H4 (cell line): ENCODE results near the gene UBE2V1. TPM values are rescaled to one million over a fixed set of nuclear protein-coding genes. Genes with fewer than 3 reads are reported as not detected.
"Not testable (repeated sequence)": the region's sequence is repeated elsewhere in the genome, so short reads cannot be mapped to it uniquely, and the experiment has no call there.

ENCODE experiments used
- DNase-seq: peaks from one replicate; pipeline ENCODE4 v3.0.0-alpha.2; 2015; ENCODE audit warnings: low spot score
- total RNA-seq: library from RNA; depleted of rRNA; stranded (reverse); fragments of >200 nt; shearing (Covaris generic); gene quantifications from 2 replicates; pipeline ENCODE4 v1.2.3, GENCODE V29; 2014

The UBE2V1 gene
- total RNA-seq, 1 experiment from 2014 or later: 81.7 TPM

DNA sequence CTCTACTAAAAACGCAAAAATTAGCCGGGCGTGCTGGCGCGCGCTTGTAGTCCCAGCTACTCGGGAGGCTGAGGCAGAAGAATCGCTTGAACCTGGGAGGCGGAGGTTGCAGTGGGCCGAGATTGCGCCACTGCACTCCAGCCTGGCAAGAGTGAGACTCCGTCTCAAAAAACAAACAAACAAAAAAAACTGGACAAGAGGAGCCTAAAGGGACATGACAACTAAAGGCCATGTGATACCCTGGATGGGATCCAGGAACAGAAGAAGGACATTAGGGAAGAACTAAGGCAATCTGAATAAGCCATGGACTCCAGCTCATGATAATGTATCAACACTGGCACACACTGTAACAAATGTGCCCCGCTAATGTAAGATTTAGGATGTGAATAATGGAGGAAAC, 24.8 kb upstream of the UBE2V1 start:
- not testable (repeated sequence) for DNase-seq

DNA sequence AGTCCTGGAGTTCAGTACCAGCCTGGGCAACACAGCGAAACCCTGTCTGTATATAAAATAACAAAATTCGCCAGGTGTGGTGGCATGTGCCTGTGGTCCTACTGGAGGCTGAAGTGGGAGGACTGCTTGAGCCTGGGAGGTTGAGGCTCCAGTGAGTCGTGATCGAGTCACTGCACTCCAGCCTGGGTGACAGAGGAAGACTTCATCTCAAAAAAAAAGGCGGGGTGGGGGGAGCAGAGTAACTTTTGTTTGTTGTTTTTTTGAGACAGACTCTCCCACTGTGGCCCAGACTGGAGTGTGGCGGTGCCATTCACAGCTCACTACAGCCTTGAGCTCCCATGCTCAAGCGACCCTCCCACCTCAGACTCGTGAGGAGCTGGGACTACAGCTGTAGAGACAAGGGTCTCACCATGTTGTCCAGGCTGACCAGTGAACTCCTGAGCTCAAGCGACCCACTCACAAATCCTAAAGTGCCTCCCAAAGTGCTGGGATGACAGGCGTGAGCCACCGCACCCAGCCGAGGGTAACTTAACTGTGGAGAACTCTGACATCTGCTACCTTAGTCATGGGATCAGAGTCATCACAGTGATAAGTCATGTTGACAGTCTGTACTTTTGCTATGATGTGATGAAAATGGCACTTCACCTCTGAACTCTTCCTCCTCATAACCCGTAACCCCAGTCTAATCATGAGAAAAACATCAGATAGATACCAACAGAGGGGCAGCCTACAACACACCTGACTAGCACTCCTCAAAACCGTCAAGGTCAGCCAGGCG, 24.1 kb upstream of the UBE2V1 start:
- DNase-seq: no peak

DNA sequence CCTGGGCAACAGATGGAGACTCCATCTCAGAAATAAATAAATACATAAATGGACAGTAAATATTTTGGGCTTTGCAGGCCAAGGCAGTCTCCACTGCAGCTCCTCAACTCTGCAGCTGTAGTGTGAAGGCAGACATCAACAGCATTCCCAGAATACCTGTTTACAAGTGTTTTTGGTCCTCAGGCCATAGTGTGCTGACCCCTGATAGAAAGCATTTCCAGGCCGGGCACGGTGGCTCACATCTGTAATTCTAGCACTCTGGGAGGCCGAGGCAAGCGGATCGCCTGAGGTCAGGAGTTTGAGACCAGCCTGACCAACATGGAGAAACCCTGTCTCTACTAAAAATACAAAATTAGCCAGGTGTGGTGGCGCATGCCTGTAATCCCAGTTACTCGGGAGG, 22.2 kb upstream of the UBE2V1 start:
- DNase-seq: not testable (repeated sequence)

DNA sequence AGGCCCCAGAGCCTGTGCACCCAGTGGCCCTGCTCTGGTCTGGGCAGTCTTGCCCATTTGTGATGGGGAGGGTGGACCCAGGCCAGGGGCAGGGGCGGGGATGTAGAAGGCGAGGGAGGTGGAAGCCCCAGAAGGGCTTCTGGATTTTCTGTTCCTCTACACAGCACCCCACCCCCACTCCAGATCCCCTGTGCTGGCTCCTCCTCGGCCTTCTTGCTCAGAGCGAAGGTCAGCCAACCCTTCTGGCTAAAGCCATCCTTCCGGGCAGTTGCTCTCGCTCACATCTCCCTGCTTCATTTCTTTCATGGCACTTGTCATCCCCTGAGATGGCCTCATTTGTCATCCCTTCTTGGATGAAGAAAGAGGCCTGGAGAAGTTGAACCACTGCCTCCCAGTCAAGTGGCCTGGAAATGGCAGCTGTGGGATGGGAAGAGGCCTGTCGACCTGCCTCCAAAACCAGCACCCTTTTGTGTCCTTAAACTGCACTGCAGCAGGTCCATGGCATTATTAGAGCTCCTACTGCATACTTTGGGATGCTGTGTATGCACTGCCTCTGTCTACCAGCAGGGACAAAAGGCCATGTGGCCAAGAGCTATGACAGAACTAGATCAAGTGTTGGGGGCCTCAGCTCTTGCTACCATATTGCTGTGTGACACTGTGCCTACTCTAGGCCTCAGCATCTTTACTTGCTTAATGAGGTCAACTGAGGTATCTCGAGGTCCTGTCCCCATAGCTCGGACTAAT, 20.7 kb upstream of the UBE2V1 start:
- DNase-seq: no peak

GRCh38 chr20:50133041-50133440, 20.1 kb upstream of the UBE2V1 start:
- DNase-seq: no peak

DNA sequence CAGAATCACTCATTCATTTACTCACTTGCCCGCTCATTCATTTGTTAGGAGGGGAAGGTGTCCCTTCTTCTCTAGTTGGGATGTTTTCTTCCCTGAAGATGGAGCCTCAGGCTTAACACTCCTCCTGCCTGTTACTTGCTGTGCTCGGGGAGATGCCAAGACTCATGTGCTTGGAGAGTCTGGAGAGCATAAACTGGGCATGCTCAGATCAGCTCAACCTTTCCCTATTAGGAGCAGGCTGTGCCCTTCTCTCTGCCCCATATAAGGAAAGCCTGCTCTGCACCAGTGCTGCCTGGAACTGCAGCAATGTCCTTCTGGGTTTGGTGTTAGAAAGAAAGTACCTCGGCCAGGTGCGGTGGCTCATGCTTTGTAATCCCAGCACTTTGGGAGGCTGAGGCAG, 18.0 kb upstream of the UBE2V1 start:
- DNase-seq: no peak

GRCh38 chr20:50130356-50130723, 17.4 kb upstream of the UBE2V1 start:
- DNase-seq: no peak

GRCh38 chr20:50129662-50130355, 16.9 kb upstream of the UBE2V1 start:
- no peak for DNase-seq

GRCh38 chr20:50128520-50128905, 15.6 kb upstream of the UBE2V1 start:
- no peak for DNase-seq

DNA sequence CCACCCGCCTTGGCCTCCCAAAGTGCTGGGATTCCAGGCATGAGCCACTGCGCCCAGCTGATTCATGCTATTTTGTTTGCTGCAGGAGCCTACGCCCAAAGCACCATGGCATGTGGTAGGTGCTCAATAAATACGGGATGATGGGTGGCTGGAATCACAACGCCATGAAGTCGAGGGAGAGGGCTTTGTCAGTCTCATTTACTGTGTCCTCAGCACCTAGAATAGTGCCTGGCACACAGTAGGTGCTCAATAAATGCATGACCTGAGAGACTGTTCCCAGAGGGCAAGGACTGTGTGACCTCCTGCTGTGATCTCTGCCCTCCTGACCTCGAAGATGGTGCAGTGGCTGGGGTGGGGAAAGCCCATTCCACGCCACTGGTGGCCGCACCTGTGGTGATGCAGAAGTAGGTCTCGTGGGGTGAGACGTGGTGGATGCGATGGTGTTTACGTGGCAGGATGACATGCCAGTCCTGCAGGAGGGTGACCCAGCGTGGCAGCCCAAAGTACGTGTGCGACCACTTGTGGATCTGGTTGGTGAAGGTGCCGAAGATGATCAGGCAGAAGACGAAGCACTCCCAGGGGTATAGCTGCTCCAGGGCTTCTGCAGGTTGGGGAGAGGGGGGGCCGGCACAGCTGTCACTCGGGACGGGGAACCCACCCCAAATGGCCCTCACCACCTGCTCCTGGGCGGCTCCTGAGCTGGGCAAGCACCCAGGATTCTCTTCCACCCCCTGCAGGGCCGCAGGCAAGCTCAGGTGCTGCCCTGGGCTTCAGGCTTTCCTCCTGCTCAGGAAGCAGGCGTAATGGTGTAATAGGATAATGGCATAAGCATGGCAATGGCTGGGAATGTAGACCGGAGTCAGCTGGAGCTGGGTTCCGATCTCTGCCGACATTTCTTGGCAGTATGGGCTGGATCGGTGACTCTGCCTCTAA, 14.9 kb upstream of the UBE2V1 start:
- DNase-seq: no peak

- DNase-seq: no peak
Observed at GRCh38 chr20:50126662-50127061, 13.7 kb upstream of the UBE2V1 start.

GRCh38 chr20:50125279-50125678, 12.3 kb upstream of the UBE2V1 start:
- DNase-seq: no peak

DNA sequence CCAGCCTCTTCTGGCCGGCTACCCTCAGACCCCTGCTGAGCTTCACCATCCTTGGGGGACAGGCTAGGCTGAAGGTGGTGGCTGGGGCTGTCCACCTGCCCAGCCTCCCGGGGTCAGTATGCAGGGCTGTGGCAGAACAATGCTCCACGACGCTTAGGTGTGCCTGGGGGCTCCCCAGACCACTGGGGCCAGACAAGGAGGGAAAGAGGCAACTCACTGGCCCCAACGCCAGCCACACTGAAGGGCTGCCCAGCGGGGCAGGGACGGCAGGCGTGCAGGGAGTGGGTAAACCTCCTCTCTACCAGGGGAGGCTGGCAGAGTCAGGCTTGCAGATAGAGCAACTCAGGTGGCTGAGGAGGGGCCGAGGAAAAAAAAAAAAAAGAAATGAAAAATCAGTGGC, 11.5 kb upstream of the UBE2V1 start:
- no peak for DNase-seq

DNA sequence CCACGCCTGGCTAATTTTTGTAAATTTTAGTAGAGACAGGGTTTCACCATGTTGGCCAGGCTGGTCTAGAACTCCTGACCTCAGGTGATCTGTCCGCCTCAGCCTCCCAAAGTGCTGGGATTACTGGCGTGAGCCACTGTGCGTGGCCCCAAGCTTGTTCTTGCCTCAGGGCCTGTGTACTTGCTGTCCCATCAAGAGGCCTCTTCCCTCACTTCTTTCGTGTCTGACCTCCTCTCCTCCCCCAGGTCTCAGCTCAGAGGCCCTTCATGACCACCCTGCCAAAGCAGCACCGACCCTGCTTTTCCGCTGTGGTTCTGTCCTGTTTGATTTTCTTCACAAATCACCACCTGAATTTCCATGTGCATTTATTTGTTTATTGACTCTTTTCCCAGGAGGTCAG, 10.5 kb upstream of the UBE2V1 start:
- DNase-seq: no peak

DNA sequence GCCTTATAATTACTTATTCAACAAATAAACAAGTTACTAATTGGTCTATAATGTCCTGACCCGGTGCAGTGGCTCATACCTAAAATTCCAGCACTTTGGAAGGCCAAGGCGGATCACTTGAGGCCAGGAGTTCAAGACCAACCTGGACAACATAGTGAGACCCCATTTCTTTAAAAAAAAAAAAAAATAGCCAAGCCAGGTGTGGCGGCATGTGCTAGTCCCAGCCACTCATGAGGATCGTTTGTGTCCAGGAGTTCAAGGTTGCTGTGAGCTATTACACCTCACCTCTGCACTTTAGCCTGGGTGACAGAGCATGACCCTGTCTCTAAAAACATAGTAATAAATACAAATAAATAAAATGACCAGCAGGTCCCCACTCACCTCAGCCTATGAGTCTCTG, 9.8 kb upstream of the UBE2V1 start:
- no peak for DNase-seq

DNA sequence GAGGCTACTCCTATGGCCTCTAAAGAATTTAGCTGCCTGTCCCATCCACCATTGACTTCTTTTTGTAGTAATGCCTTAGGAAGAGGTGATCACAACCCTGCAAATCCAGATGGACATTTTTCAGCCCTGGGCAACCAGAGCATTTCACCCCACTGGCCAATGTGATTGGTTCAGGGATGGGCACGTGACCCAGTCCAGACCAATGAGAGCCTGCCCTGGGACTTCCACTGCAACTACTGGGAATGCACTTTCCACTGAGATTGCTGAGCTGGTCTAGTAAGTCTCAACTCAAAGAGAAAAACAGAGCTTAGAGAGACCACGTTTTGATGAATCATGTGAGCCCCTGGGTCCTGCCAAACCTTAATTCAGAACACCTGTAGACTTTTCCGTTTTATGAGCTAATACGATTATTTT, 8.9 kb upstream of the UBE2V1 start:
- no peak for DNase-seq

DNA sequence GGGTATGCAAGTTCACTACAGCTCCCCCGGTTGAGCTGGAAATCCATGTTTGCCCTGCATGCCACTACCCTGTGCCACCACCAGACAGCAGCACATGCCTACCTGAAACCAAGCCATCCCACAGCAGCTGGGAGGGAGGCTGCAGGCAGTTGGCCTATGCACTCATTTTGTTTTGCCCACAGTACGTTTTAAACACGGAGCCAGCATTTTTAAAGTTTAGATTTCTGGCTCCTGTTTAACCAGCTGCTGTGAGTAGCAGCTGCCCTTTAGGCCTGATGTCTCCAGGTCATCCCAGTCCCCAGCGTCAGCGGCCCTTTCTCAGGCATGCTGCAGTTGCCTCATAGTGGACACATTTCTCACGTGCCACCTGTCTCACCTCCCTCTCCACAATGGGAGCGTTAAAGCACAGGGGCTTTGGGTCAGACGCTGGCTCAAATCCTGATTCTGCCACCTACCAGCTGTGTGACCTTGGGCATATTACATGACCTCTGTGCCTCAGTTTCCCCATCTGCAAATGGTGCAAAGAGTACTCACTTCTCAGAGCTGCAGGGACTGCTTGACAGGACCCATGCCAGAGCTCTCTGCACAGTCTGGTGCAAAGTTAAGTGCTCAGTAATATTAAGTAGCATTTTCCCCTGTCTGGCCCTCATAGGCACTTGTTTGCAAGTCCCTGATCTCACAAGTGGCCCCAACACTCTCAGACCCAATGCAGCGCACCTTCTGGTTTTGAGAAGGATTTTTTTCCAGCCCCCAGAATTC, 8.2 kb upstream of the UBE2V1 start:
- DNase-seq: peak; percentile 55

DNA sequence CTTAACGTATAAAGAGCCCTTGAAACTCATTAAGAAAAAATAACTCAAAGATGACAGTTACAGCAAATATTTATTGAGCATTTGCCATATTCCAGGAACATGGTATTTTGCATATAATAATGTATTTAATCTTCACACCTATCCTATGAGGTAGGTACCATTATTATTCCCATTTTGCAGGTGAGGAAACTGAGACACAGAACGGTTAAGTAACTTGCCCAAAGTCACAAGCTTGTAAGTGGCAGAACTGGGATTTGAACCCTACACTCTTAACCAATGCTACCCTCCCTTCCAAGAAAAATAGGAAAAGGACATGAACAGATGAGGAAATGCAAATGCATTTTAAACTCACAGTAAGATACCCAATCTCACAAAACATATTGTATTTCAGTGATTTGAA, 5.3 kb upstream of the UBE2V1 start:
- no peak for DNase-seq

DNA sequence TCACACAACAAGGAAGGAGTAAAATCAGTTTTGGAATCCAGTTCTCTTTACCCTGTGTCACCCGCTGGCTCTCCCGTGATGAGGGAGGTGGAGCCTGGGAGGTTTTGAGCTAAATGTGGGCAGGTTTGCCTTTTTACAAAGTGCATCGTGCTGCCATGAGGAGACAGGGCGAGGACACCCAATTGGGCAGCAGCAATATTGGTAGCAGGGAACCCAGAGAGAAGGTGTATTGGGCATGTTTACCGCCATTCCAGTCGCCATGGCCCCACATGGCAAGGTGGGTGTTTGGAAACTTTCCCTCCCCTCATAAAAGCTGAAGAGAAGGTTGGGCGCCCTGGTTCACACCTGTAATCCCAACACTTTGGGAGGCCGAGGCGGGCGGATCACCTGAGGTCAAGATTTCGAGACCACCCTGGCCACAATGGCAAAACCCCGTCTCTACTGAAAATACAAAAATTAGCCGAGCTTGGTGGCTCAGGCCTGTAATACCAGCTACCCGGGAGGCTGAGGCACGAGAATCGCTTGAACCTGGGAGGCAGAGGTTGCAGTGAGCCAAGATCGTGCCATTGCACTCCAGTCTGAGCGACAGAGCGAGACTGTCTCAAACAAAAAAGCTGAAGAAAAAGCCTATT, 3.5 kb upstream of the UBE2V1 start:
- no peak for DNase-seq

GRCh38 chr20:50115591-50116367, 2.8 kb upstream of the UBE2V1 start:
- peak; percentile 97 for DNase-seq
